ENCODE data around the gene IPCEF1.

IPCEF1 gene

GRCh38 chr6:154159126-154159525, 197.5 kb downstream of the IPCEF1 start:
- DNase-seq (ENCODE audit: low read depth) = no peak

- DNase-seq (ENCODE audit: low read depth) = no peak
Observed at GRCh38 chr6:154157706-154158105, 198.9 kb downstream of the IPCEF1 start.

GRCh38 chr6:154157082-154157481, 199.5 kb downstream of the IPCEF1 start:
- DNase-seq (ENCODE audit: low read depth) = no peak

GRCh38 chr6:154156135-154156896, 200.3 kb downstream of the IPCEF1 start:
- DNase-seq (ENCODE audit: low read depth) = peak; percentile 55

GRCh38 chr6:154154389-154154967, 202.1 kb downstream of the IPCEF1 start:
- DNase-seq (ENCODE audit: low read depth) = peak; percentile 53

GRCh38 chr6:154143753-154144152, 212.8 kb downstream of the IPCEF1 start:
- DNase-seq (ENCODE audit: low read depth) = no peak

GRCh38 chr6:154140743-154141142, 215.9 kb downstream of the IPCEF1 start:
- DNase-seq (ENCODE audit: low read depth) = no peak

- DNase-seq (ENCODE audit: low read depth) = no peak
Observed at GRCh38 chr6:154139892-154140291, 216.7 kb downstream of the IPCEF1 start.

GRCh38 chr6:154138793-154139192, 217.8 kb downstream of the IPCEF1 start:
- DNase-seq (ENCODE audit: low read depth) = no peak

GRCh38 chr6:154134471-154135147, 222.0 kb downstream of the IPCEF1 start:
- no peak for DNase-seq (ENCODE audit: low read depth)

- DNase-seq (ENCODE audit: low read depth) = no peak
Observed at GRCh38 chr6:154127657-154128056, 228.9 kb downstream of the IPCEF1 start.

GRCh38 chr6:154125421-154125820, 231.2 kb downstream of the IPCEF1 start:
- no peak for DNase-seq (ENCODE audit: low read depth)

GRCh38 chr6:154123155-154123956, 233.2 kb downstream of the IPCEF1 start:
- no peak for DNase-seq (ENCODE audit: low read depth)

- no peak for DNase-seq (ENCODE audit: low read depth)
Observed at GRCh38 chr6:154122195-154122925, 234.2 kb downstream of the IPCEF1 start.

- DNase-seq (ENCODE audit: low read depth) = no peak
Observed at GRCh38 chr6:154117485-154117884, 239.1 kb downstream of the IPCEF1 start.

- no peak for DNase-seq (ENCODE audit: low read depth)
Observed at GRCh38 chr6:154113392-154113791, 243.2 kb downstream of the IPCEF1 start.

- no peak for DNase-seq (ENCODE audit: low read depth)
Observed at GRCh38 chr6:154112181-154112809, 244.3 kb downstream of the IPCEF1 start.

GRCh38 chr6:154111025-154111424, 245.6 kb downstream of the IPCEF1 start:
- no peak for DNase-seq (ENCODE audit: low read depth)

- DNase-seq (ENCODE audit: low read depth) = no peak
Observed at GRCh38 chr6:154106251-154106650, 250.4 kb downstream of the IPCEF1 start.

All from activated T-cell treated with anti-CD3 and anti-CD28 coated beads for 24 hours (primary cell).